A549 (cell line): ENCODE measurements around the gene FUT1. TPM values are rescaled to one million over a fixed set of nuclear protein-coding genes. Genes with fewer than 3 reads are reported as not detected.
"Not testable (repeated sequence)": the region's sequence is repeated elsewhere in the genome, so short reads cannot be mapped to it uniquely, and the experiment has no call there.

Source experiments
- ATAC-seq, 2 experiments: fragments of 200-7000 bp in 1 of 2; fragments of >200 bp in 1 of 2; cut with Nextera tagmentation in 1 of 2; cut with Tn5 transposase in 1 of 2; 3 replicates each; pipeline versions ENCODE4 v1.8.0 to v1.9.1; 2018 to 2020; ENCODE audit warnings: mild to moderate bottlenecking in 1 of 2, moderate library complexity in 1 of 2
- CTCF ChIA-PET: fragments of 300-600 bp; sonication (Branson Sonifier 250); formaldehyde crosslinking; extraction: SDS; loops from one replicate; lab custom pipeline; 2021; ENCODE audit warnings: antibody characterized with exemption, inconsistent platforms; lab: Yijun Ruan, JAX
- POLR2A ChIA-PET: fragments of 350-600 bp; formaldehyde crosslinking; extraction: SDS; loops from one replicate; lab custom pipeline; 2021; ENCODE audit warnings: antibody characterized with exemption, inconsistent platforms; lab: Yijun Ruan, JAX
- DNase-seq, 2 experiments: peaks; one replicate each; pipeline versions ENCODE4 v3.0.0 to v3.0.0-alpha.2; 2011 to 2016; ENCODE audit warnings: low read depth in 1 of 2, low spot score in 1 of 2
- FAIRE-seq: peaks from 2 replicates; lab custom pipeline; 2011; peaks lifted over from hg19 to GRCh38; lab: Jason Lieb, UNC
- H3K27ac ChIP-seq, 2 experiments: fragments of >200 bp; sonication (Bioruptor Twin); formaldehyde crosslinking; 3 replicates each; pipeline ENCODE4 v1.5.1; 2016 to 2017
- H3K4me1 ChIP-seq: fragments of >200 bp; sonication (Bioruptor Twin); formaldehyde crosslinking; 3 replicates; pipeline ENCODE4 v1.6.1; 2016
- H3K4me2 ChIP-seq: fragments of >200 bp; sonication (Bioruptor Twin); formaldehyde crosslinking; 3 replicates; pipeline ENCODE4 v1.6.1; 2016
- H3K4me3 ChIP-seq: fragments of >200 bp; sonication (Bioruptor Twin); formaldehyde crosslinking; 3 replicates; pipeline ENCODE4 v1.5.1; 2016
- H3K9me3 ChIP-seq: fragments of >200 bp; sonication (Bioruptor Twin); formaldehyde crosslinking; 3 replicates; pipeline ENCODE4 v1.6.1; 2016
- BHLHE40 ChIP-seq: IDR thresholded peaks from 2 replicates; pipeline ENCODE4 v1.6.1; 2012; ENCODE audit warnings: low read depth, low read length, inconsistent platforms
- CBX8 ChIP-seq: fragments of 200-600 bp; sonication (generic); IDR thresholded peaks from 2 replicates; pipeline ENCODE4 v1.6.1; 2016
- CHD2 ChIP-seq: fragments of 150-350 bp; IDR thresholded peaks from 2 replicates; pipeline ENCODE4 v1.6.1; 2014; ENCODE audit warnings: low read length; ENCODE audit not compliant: partially characterized antibody
- CHD4 ChIP-seq: fragments of 200-600 bp; sonication (generic); IDR thresholded peaks from 2 replicates; pipeline ENCODE4 v1.6.1; 2016; ENCODE audit warnings: antibody characterized with exemption, mild to moderate bottlenecking, borderline replicate concordance
- EHF ChIP-seq: fragments of 250-450 bp; sonication (Bioruptor Pico); IDR thresholded peaks from 2 replicates; pipeline ENCODE4 v1.5.0; 2020; ENCODE audit warnings: mild to moderate bottlenecking
- FOSL2 ChIP-seq, 2 experiments: fragments of 450-650 bp in 1 of 2; fragments of >200 bp in 1 of 2; sonication (Bioruptor Twin) in 1 of 2; formaldehyde crosslinking; IDR thresholded peaks; 2 replicates each; pipeline versions ENCODE4 v1.5.0 to v1.6.1; 2016 to 2020; ENCODE audit warnings: mild to moderate bottlenecking in 1 of 2, moderate library complexity in 1 of 2
- GATA3 ChIP-seq: IDR thresholded peaks from 2 replicates; pipeline ENCODE4 v1.6.1; 2012; ENCODE audit warnings: borderline replicate concordance
- HDAC2 ChIP-seq: fragments of 200-600 bp; sonication (generic); IDR thresholded peaks from 2 replicates; pipeline ENCODE4 v1.6.1; 2016
- HOXB5 ChIP-seq: fragments of 250-450 bp; sonication (Bioruptor Pico); IDR thresholded peaks from 2 replicates; pipeline ENCODE4 v1.5.0; 2020; ENCODE audit warnings: mild to moderate bottlenecking, moderate library complexity
- JUN ChIP-seq, 2 experiments: fragments of >200 bp; sonication (Bioruptor Twin); formaldehyde crosslinking; IDR thresholded peaks; 2 replicates in 1 of 2; 3 replicates in 1 of 2; pipeline ENCODE4 v1.6.1; 2016 to 2017
- MYC ChIP-seq: IDR thresholded peaks from 2 replicates; pipeline ENCODE4 v1.6.1; 2012; ENCODE audit warnings: mild to moderate bottlenecking, inconsistent platforms, low read length, improper control_type of control experiment, borderline replicate concordance
- NR3C1 ChIP-seq: fragments of >200 bp; sonication (Bioruptor Twin); formaldehyde crosslinking; IDR thresholded peaks from 3 replicates; pipeline ENCODE4 v1.6.1; 2017
- PHF8 ChIP-seq: fragments of 200-600 bp; sonication (generic); IDR thresholded peaks from 2 replicates; pipeline ENCODE4 v1.6.1; 2016; ENCODE audit warnings: low read depth, mild to moderate bottlenecking, antibody characterized with exemption, moderate library complexity, borderline replicate concordance
- POLR2AphosphoS2 ChIP-seq: conservative IDR thresholded peaks from 2 replicates; pipeline ENCODE4 v1.6.1; 2012; ENCODE audit warnings: low read length, improper control_type of control experiment, inconsistent platforms
- RFX5 ChIP-seq: fragments of 450-650 bp; IDR thresholded peaks from 2 replicates; pipeline ENCODE4 v1.7.1; 2014; ENCODE audit warnings: antibody characterized with exemption, mild to moderate bottlenecking, moderate library complexity
- RNF2 ChIP-seq: fragments of 200-600 bp; sonication (generic); IDR thresholded peaks from 2 replicates; pipeline ENCODE4 v1.6.1; 2016; ENCODE audit warnings: low read depth, mild to moderate bottlenecking, antibody characterized with exemption, moderate library complexity, borderline replicate concordance
- TFCP2L1 ChIP-seq: fragments of 250-450 bp; sonication (Bioruptor Pico); IDR thresholded peaks from 2 replicates; pipeline ENCODE4 v1.5.0; 2021; ENCODE audit warnings: mild to moderate bottlenecking
- TP53 ChIP-seq: fragments of 250-450 bp; sonication (Bioruptor Pico); IDR thresholded peaks from 2 replicates; pipeline ENCODE4 v1.5.0; 2021; ENCODE audit warnings: mild to moderate bottlenecking, moderate library complexity
- ZC3H11A ChIP-seq: fragments of 450-650 bp; IDR thresholded peaks from 2 replicates; pipeline ENCODE4 v1.6.1; 2014; ENCODE audit warnings: antibody characterized with exemption, mild to moderate bottlenecking
- ZFP36 ChIP-seq: fragments of 450-650 bp; IDR thresholded peaks from 2 replicates; pipeline ENCODE4 v1.6.1; 2014; ENCODE audit warnings: borderline replicate concordance; ENCODE audit not compliant: partially characterized antibody
- WGBS: methylation state at CpG from one replicate; pipeline ENCODE4 v1.1.6; 2017; ENCODE audit errors: missing lambda C conversion rate; 5-methylcytosine and 5-hydroxymethylcytosine counted together
- polyA plus RNA-seq, 4 experiments: library from polyadenylated mRNA; depleted of rRNA in 3 of 4; stranded (reverse); fragments of >200 nt; fragmentation: RNase III in 1 of 4; extraction: RNeasy Plus Mini Kit Qiagen cat#74134 plus additional on column Dnase treatment in 1 of 4; gene quantifications; 2 replicates in 3 of 4; 3 replicates in 1 of 4; pipeline ENCODE4 v1.2.3, GENCODE V29; 2011 to 2017
- TF ChIP-seq, protein P1 (sequence below): fragments of 450-650 bp; IDR thresholded peaks from 2 replicates; pipeline ENCODE4 v1.6.1; 2014; ENCODE audit warnings: antibody characterized with exemption
- TF ChIP-seq, protein P2 (sequence below): fragments of 150-350 bp; IDR thresholded peaks from 2 replicates; pipeline ENCODE4 v1.6.1; 2014; ENCODE audit warnings: low read depth, mild to moderate bottlenecking, low read length
- TF ChIP-seq, protein P3 (sequence below): fragments of 250-450 bp; sonication (Bioruptor Pico); IDR thresholded peaks from 2 replicates; pipeline ENCODE4 v1.5.0; 2020; ENCODE audit warnings: low read depth, mild to moderate bottlenecking, moderate library complexity
- TF ChIP-seq, protein P4 (sequence below): IDR thresholded peaks from 2 replicates; pipeline ENCODE4 v1.6.1; 2012

FUT1 gene
- polyA plus RNA-seq, 2 of the 4 experiments (the other 2 are of a cell fraction), result 0.13 to 1.5 TPM

DNA sequence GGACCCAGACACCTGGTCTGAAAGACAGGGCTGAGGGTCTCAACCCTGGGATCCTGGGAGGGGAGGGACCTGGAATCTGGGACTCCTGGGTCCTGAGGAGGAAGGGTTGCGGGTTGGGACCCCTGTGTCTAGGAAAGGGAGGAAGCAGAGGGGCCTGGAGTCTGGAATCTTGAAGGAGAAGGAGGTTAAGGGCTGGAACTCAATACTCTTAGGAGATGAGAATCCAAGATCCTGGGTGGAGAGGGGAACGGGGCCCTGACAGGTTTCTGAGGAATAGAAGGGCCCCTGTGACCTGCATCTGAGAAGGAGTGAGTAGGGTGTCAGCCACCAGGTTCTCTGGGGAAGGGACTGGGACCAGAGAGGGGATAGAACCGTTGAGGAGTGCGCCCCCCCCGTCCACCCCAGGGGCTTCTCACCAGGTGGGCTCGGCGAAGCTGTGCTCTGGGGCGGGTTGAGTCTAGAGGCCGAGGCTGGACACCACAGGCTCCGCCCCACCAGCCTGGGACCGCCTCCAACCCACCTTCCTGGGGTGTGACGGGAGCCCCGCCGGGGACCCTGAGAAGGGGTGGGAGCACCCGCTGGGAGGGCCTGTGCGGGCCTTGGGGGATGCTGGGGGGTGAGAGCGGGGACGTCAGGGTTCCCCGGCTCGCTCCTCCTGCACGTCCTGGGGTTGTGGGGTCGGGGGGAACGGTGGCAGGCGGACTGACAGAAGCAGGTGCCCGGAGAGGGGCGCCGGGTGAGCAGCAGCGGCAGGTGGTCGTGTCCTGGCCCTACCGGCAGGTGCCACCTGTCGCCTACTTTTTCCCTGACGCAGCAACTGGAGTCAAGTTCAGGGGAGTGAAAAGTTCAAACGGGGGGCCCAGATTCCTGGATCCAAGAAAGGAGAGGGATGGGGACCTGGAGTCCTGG, 32.9 kb downstream of the FUT1 start, which contains the start of gene MAMSTR:
Gene MAMSTR (minus strand): TSS at position 463 of the 909 bp plus-strand sequence. CDS start 694 bp downstream, outside the sequence.
- H3K4me2 ChIP-seq, result peak within 1 kb of the TSS; percentile 80
- 91% methylated on average over 19 of the region's 33 CpGs for WGBS
- peak within 1 kb of the TSS; percentile 81 to 88 for H3K27ac ChIP-seq
- ChIA-PET POLR2A (interaction anchor here (1.2 kb wide), 1 partner anchor 180 kb away, joined by 3 read pairs; no protein-coding TSS in a partner anchor), CTCF (interaction anchor here (1.5 kb wide), 1 partner anchor 44 kb away, joined by 4 read pairs; no protein-coding TSS in a partner anchor)
- peaks cover 17% of the 10 kb centered on the region for H3K4me1 ChIP-seq
- peak within 1 kb of the TSS; percentile 53 for H3K4me3 ChIP-seq
- FAIRE-seq (no peak), DNase-seq (no peak), ATAC-seq (no peak)
- TF ChIP-seq, protein P1, sequence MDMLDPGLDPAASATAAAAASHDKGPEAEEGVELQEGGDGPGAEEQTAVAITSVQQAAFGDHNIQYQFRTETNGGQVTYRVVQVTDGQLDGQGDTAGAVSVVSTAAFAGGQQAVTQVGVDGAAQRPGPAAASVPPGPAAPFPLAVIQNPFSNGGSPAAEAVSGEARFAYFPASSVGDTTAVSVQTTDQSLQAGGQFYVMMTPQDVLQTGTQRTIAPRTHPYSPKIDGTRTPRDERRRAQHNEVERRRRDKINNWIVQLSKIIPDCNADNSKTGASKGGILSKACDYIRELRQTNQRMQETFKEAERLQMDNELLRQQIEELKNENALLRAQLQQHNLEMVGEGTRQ, result no peak
- TF ChIP-seq, protein P2, sequence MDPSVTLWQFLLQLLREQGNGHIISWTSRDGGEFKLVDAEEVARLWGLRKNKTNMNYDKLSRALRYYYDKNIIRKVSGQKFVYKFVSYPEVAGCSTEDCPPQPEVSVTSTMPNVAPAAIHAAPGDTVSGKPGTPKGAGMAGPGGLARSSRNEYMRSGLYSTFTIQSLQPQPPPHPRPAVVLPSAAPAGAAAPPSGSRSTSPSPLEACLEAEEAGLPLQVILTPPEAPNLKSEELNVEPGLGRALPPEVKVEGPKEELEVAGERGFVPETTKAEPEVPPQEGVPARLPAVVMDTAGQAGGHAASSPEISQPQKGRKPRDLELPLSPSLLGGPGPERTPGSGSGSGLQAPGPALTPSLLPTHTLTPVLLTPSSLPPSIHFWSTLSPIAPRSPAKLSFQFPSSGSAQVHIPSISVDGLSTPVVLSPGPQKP, result no peak
- TF ChIP-seq TP53 (CRISPR knock-in tag), result no peak
- no peak for TF ChIP-seq RNF2
- TF ChIP-seq BHLHE40, result no peak
- no peak for TF ChIP-seq GATA3
- TF ChIP-seq HOXB5, result no peak
- no peaks in the 10 kb centered on the region for H3K9me3 ChIP-seq

DNA sequence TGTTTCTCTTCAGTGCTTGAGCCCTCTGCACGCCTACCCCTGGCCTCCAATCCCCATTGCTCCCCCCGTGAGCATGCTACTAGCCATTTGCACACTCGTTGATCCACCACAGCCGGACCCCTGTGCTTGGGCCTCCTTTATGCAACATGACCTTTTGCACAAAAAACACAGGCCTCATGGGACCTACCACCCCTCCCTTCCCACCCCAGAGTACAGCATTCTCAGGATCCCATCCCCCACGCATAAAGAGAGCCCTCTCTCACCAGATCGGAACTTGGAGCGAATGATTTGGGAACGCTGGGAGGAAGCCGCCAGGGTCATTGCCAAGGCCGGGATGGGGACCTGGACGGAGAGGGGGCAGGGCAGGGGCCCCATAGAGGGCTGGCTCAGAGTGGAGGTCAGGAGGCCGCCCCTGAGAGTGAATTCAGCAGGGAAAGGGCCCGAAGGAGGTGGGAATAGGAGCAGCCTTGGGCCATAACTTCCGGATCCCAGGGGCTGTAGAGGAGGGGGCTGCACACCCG, 33.7 kb downstream of the FUT1 start:
- 86% methylated on average over 14 of the region's 15 CpGs for WGBS
- no peak overlapping the region for H3K4me2 ChIP-seq
- H3K4me3 ChIP-seq, result no peak overlapping the region
- ChIA-PET POLR2A (no interaction called here), CTCF (interaction anchor here (0.6 to 5.4 kb wide), 2 partner anchors 20 to 21 kb away, joined by 3 to 28 read pairs; no protein-coding TSS in a partner anchor)
- H3K9me3 ChIP-seq, result no peaks in the 10 kb centered on the region
- FAIRE-seq (no peak), DNase-seq (no peak), ATAC-seq (no peak)
- peaks cover 17% of the 10 kb centered on the region for H3K4me1 ChIP-seq
- 0 out of 6 replicates have a peak overlapping the region, but pooled peaks of 1 of the 2 experiments have one; percentile 3 for H3K27ac ChIP-seq
- TF ChIP-seq POLR2AphosphoS2, result no peak
- TF ChIP-seq, protein P3, sequence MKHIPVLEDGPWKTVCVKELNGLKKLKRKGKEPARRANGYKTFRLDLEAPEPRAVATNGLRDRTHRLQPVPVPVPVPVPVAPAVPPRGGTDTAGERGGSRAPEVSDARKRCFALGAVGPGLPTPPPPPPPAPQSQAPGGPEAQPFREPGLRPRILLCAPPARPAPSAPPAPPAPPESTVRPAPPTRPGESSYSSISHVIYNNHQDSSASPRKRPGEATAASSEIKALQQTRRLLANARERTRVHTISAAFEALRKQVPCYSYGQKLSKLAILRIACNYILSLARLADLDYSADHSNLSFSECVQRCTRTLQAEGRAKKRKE (CRISPR knock-in tag), result no peak
- TF ChIP-seq MYC, result no peak
- no peak for TF ChIP-seq PHF8
- no peak for TF ChIP-seq ZFP36
- no peak for TF ChIP-seq CHD4
- no peak for TF ChIP-seq TP53 (CRISPR knock-in tag)
- TF ChIP-seq JUN (IDR thresholded peaks at IDR 0.05), result no peak
- no peak for TF ChIP-seq ZC3H11A
- TF ChIP-seq, protein P4, sequence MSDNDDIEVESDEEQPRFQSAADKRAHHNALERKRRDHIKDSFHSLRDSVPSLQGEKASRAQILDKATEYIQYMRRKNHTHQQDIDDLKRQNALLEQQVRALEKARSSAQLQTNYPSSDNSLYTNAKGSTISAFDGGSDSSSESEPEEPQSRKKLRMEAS, result no peak
- no peak for TF ChIP-seq HDAC2
- no peak for TF ChIP-seq FOSL2 (IDR thresholded peaks at IDR 0.05)
- no peak for TF ChIP-seq FOSL2 (CRISPR knock-in tag; IDR thresholded peaks at IDR 0.05)
- no peak for TF ChIP-seq TFCP2L1 (CRISPR knock-in tag)
- TF ChIP-seq CHD2, result no peak
- no peak for TF ChIP-seq NR3C1
- no peak for TF ChIP-seq RFX5
- TF ChIP-seq EHF (CRISPR knock-in tag), result no peak
- TF ChIP-seq RNF2, result no peak
- TF ChIP-seq CBX8, result no peak
- TF ChIP-seq, all 56 proteins: peak for 0

DNA sequence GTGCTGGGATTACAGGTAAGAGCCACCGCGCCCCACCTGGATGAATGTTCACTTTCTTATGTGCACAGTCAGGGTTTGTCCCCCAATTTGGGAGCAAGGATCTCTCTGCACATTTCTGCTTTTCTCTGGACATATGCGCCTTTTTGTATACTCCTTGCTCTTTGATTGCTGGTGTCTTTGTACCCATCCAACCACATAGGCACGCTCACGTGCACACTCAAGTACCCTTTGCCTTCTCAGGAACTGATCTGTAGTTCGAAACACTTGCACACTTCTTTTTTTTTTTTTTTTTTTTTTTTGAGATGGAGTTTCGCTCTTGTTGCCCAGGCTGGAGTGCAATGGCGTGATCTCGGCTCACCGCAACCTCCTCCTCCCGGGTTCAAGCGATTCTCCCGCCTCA, 34.3 kb downstream of the FUT1 start:
- H3K4me2 ChIP-seq, ATAC-seq, POLR2A ChIA-PET, DNase-seq, FAIRE-seq, H3K27ac ChIP-seq, H3K9me3 ChIP-seq, H3K4me3 ChIP-seq: not testable (repeated sequence)
- peaks cover 18% of the 10 kb centered on the region for H3K4me1 ChIP-seq
- CTCF ChIA-PET, result interaction anchor here (0.6 to 5.4 kb wide), 3 partner anchors 20 to 72 kb away, joined by 3 to 28 read pairs (median 4); partner anchors contain the start of gene CA11
- WGBS, result 90% methylated on average over 13 of the region's 13 CpGs
